OCI-LY3 (cell line): ENCODE data around the gene UBE3A.
A peak's percentile ranks its signal among the peaks of the same experiment; 100 is the strongest.

Source experiments
- H2AFZ ChIP-seq: fragments of 200-600, 300-600 bp; shearing (Covaris generic); 2 replicates; pipeline ENCODE4 v1.6.0; 2014; ENCODE audit warnings: antibody characterized with exemption, low read depth, low read length
- H3K27ac ChIP-seq: fragments of 200-600, 300-600 bp; sonication (generic); 2 replicates; pipeline ENCODE4 v1.5.1; 2014; ENCODE audit warnings: mild to moderate bottlenecking, low read length, moderate library complexity, mixed read lengths
- H3K27me3 ChIP-seq: fragments of 200-600, 300-600 bp; sonication (generic); 2 replicates; pipeline ENCODE4 v1.6.1; 2014; ENCODE audit warnings: low read depth, low read length, mixed read lengths
- H3K36me3 ChIP-seq: fragments of 200-600, 300-600 bp; sonication (generic); replicated peaks from 2 replicates; pipeline ENCODE3; 2014; ENCODE audit warnings: low read depth, low read length, mixed read lengths
- H3K4me1 ChIP-seq: fragments of 300-600, 200-600 bp; sonication (generic); 2 replicates; pipeline ENCODE4 v1.6.1; 2014; ENCODE audit warnings: low read length, mixed read lengths
- H3K4me2 ChIP-seq: fragments of 200-600, 300-600 bp; sonication (generic); 2 replicates; pipeline ENCODE4 v1.6.1; 2014; ENCODE audit warnings: low read length, mixed read lengths
- H3K4me3 ChIP-seq: fragments of 300-600, 200-600 bp; sonication (generic); 2 replicates; pipeline ENCODE4 v1.5.1; 2014; ENCODE audit warnings: antibody characterized with exemption, mild to moderate bottlenecking, low read length, moderate library complexity
- H3K79me2 ChIP-seq: fragments of 300-600, 200-600 bp; shearing (Covaris generic); 2 replicates; pipeline ENCODE4 v1.6.1; 2014; ENCODE audit warnings: mild to moderate bottlenecking, low read length, mixed read lengths
- H3K9ac ChIP-seq: fragments of 300-600, 200-600 bp; shearing (Covaris generic); 2 replicates; pipeline ENCODE4 v1.6.0; 2014; ENCODE audit warnings: mild to moderate bottlenecking, low read length, moderate library complexity
- H3K9me3 ChIP-seq: fragments of 200-600, 300-600 bp; shearing (Covaris generic); 2 replicates; pipeline ENCODE4 v1.6.1; 2014; ENCODE audit warnings: low read length, mixed read lengths; ENCODE audit not compliant: insufficient read depth
- H4K20me1 ChIP-seq: fragments of 200-600, 300-600 bp; sonication (generic); 2 replicates; pipeline ENCODE4 v1.6.1; 2016; ENCODE audit warnings: low read length, mixed read lengths; ENCODE audit not compliant: insufficient read depth
- CTCF ChIP-seq: fragments of 200-600, 300-600 bp; sonication (generic); IDR thresholded peaks from 2 replicates; pipeline ENCODE4 v1.5.1; 2014; ENCODE audit warnings: antibody characterized with exemption, low read length, low read depth
- EZH2phosphoT487 ChIP-seq: fragments of 200-600 bp; shearing (Covaris generic); IDR thresholded peaks from 2 replicates; pipeline ENCODE4 v1.6.1; 2018; ENCODE audit warnings: antibody characterized with exemption, mixed run types, low read depth

UBE3A gene

DNA sequence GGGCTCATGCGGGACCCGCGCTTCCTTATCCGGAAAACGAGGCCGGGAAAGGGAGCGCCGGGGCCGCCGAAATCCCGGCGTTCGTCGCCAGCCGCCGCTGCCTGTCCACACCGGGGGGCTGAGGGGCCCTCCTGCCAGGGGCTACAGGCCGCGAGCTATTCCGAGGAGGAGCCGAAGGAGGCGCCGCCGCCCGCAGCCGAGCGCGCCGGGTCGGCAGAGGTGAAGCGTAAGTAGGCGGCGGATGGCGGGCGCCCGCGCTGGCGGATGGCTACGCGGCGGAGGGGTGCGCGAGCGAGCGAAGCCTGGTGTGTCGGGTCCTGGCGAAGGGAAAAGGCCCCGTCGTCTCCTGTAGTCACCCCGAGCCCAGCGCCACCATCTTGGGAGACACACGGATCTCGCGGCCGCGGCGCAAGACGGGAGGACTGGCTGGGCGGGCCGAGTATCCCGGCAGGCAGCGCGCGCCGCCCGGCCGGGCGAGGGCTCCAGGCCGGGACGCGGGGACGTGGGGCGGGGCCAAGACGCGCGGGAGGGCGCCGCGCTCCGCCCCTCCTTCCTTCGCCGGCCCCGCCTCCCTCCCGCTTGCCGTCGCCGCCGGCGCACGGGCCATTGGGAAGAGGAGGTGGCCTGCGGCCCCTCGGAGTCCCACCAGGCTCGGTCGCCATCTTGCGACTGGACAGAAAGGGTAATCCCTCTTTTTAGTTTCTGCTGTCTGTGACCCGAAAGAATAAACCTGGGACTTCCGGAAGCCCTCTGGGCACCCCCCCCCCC is at the start of gene UBE3A:
TSS of gene UBE3A (minus strand) at position 424 of the 768 bp plus-strand sequence. CDS start 29,917 bp downstream, outside the sequence.
- Histone ChIP-seq H3K36me3 (peaks cover 16% of the 10 kb centered on the region), H3K4me1 (peaks cover 17% of the 10 kb centered on the region), H3K9ac (peak within 1 kb of the TSS; percentile 94), H3K79me2 (peaks cover 61% of the 10 kb centered on the region), H3K27me3 (no peaks in the 10 kb centered on the region), H3K4me3 (peak within 1 kb of the TSS; percentile 93), H3K27ac (peak within 1 kb of the TSS; percentile 76), H3K9me3 (no peaks in the 10 kb centered on the region), H3K4me2 (peak within 1 kb of the TSS; percentile 92), H4K20me1 (peaks cover 42% of the 10 kb centered on the region), H2AFZ (peak within 1 kb of the TSS; percentile 81)
- no peak for TF ChIP-seq EZH2phosphoT487
- TF ChIP-seq CTCF, result peak; percentile 29

GRCh38 chr15:25487226-25487884 is 48.5 kb upstream of the UBE3A start:
- no peaks in the 10 kb centered on the region for H3K4me1 ChIP-seq
- H3K4me2 ChIP-seq, result no peak overlapping the region
- no peak for TF ChIP-seq EZH2phosphoT487
- no peak for TF ChIP-seq CTCF
- H3K27ac ChIP-seq, result no peak overlapping the region
- H3K27me3 ChIP-seq, result no peaks in the 10 kb centered on the region
- no peaks in the 10 kb centered on the region for H3K36me3 ChIP-seq
- H2AFZ ChIP-seq, result no peak overlapping the region
- H3K9ac ChIP-seq, result no peak overlapping the region
- H3K9me3 ChIP-seq, result no peaks in the 10 kb centered on the region
- H3K4me3 ChIP-seq, result no peak overlapping the region
- H4K20me1 ChIP-seq, result no peaks in the 10 kb centered on the region
- H3K79me2 ChIP-seq, result no peaks in the 10 kb centered on the region

GRCh38 chr15:25486051-25486450 is 47.2 kb upstream of the UBE3A start:
- no peak overlapping the region for H3K4me2 ChIP-seq
- H4K20me1 ChIP-seq, result no peaks in the 10 kb centered on the region
- H3K9me3 ChIP-seq, result no peaks in the 10 kb centered on the region
- TF ChIP-seq CTCF (no peak), EZH2phosphoT487 (no peak)
- no peaks in the 10 kb centered on the region for H3K27me3 ChIP-seq
- H3K4me1 ChIP-seq, result no peaks in the 10 kb centered on the region
- no peak overlapping the region for H2AFZ ChIP-seq
- no peak overlapping the region for H3K4me3 ChIP-seq
- H3K9ac ChIP-seq, result no peak overlapping the region
- no peak overlapping the region for H3K27ac ChIP-seq
- no peaks in the 10 kb centered on the region for H3K36me3 ChIP-seq
- H3K79me2 ChIP-seq, result no peaks in the 10 kb centered on the region

GRCh38 chr15:25481208-25481859 is 42.5 kb upstream of the UBE3A start:
- Histone ChIP-seq H2AFZ (no peak overlapping the region), H3K9ac (no peak overlapping the region), H3K36me3 (no peaks in the 10 kb centered on the region), H3K79me2 (no peaks in the 10 kb centered on the region), H4K20me1 (no peaks in the 10 kb centered on the region), H3K4me1 (no peaks in the 10 kb centered on the region), H3K27me3 (no peaks in the 10 kb centered on the region), H3K4me3 (no peak overlapping the region), H3K4me2 (no peak overlapping the region), H3K9me3 (no peaks in the 10 kb centered on the region), H3K27ac (no peak overlapping the region)
- TF ChIP-seq CTCF (no peak), EZH2phosphoT487 (no peak)
